Activated CD8-positive, alpha-beta memory T cell treated with anti-CD3 and anti-CD28 coated beads, Interleukin-2, amount 50 U/mL, for 48 hours (primary cell): ENCODE measurements around the gene CDK5RAP3.

Experiments used
- DNase-seq: peaks from one replicate; pipeline ENCODE4 v3.0.0-alpha.2; 2020

The CDK5RAP3 gene

GRCh38 chr17:47949197-47949759 is 21.6 kb upstream of the CDK5RAP3 start:
- peak; percentile 94 for DNase-seq

- DNase-seq = no peak
Measured at GRCh38 chr17:47949946-47950345, 21.0 kb upstream of the CDK5RAP3 start.

GRCh38 chr17:47950448-47950847 is 20.5 kb upstream of the CDK5RAP3 start:
- no peak for DNase-seq

GRCh38 chr17:47952171-47953021 is 18.5 kb upstream of the CDK5RAP3 start:
- no peak for DNase-seq

- no peak for DNase-seq
Measured at GRCh38 chr17:47953909-47954308, 17.0 kb upstream of the CDK5RAP3 start.

- DNase-seq = no peak
Measured at GRCh38 chr17:47955497-47956461, 15.1 kb upstream of the CDK5RAP3 start.

GRCh38 chr17:47956791-47957590 is 13.9 kb upstream of the CDK5RAP3 start:
- DNase-seq = no peak

- no peak for DNase-seq
Measured at GRCh38 chr17:47957591-47958490, 13.1 kb upstream of the CDK5RAP3 start, which contains the start of gene PRR15L. TSS of gene PRR15L (minus strand) at chr17:47957883. CDS start at chr17:47953234, 4,649 bp downstream.

- no peak for DNase-seq
Measured at GRCh38 chr17:47959825-47960655, 10.9 kb upstream of the CDK5RAP3 start.

- DNase-seq = no peak
Measured at GRCh38 chr17:47961406-47961805, 9.5 kb upstream of the CDK5RAP3 start.

GRCh38 chr17:47962901-47963300 is 8.0 kb upstream of the CDK5RAP3 start:
- no peak for DNase-seq

- no peak for DNase-seq
Measured at GRCh38 chr17:47964856-47965255, 6.1 kb upstream of the CDK5RAP3 start.

GRCh38 chr17:47966079-47966519 is 4.8 kb upstream of the CDK5RAP3 start:
- DNase-seq = no peak

- no peak for DNase-seq
Measured at GRCh38 chr17:47967607-47968252, 3.2 kb upstream of the CDK5RAP3 start.

GRCh38 chr17:47968836-47969235 is 2.1 kb upstream of the CDK5RAP3 start:
- DNase-seq = no peak

GRCh38 chr17:47969930-47970724 is 786 bp upstream of the CDK5RAP3 start:
- DNase-seq = no peak

GRCh38 chr17:47973541-47973940 is 2.6 kb downstream of the CDK5RAP3 start:
- DNase-seq = no peak

GRCh38 chr17:47975189-47975822 is 4.4 kb downstream of the CDK5RAP3 start:
- DNase-seq = no peak
